ENCODE data around the gene MVD. TPM values are rescaled to one million over a fixed set of nuclear protein-coding genes. Genes with fewer than 3 reads are reported as not detected.

MVD gene
- total RNA-seq, 4 donors from 2014 or later = 20.7 to 52.5 (median 43.2) TPM

GRCh38 chr16:88640039-88640495 is 22.8 kb downstream of the MVD start:
- no peak for TF ChIP-seq POLR2A (IDR thresholded peaks at IDR 0.05)
- TF ChIP-seq CTCF (IDR thresholded peaks at IDR 0.05) = no peak
- no peak overlapping the region for H3K27ac ChIP-seq
- no peak overlapping the region for H3K4me3 ChIP-seq (replicated peaks in 1 of 3)
- no peaks in the 10 kb centered on the region for H3K36me3 ChIP-seq
- intact Hi-C loops (cut with DNase I) = no loop called here
- peaks cover 0 to 10% of the 10 kb centered on the region in 2 donors for H3K4me1 ChIP-seq
- no peaks in the 10 kb centered on the region for H3K9me3 ChIP-seq
- WGBS, 2 donors = 25 to 65% methylated on average over 13 of the region's 13 CpGs
- no peaks in the 10 kb centered on the region for H3K27me3 ChIP-seq
- DNase-seq = no peak

DNA sequence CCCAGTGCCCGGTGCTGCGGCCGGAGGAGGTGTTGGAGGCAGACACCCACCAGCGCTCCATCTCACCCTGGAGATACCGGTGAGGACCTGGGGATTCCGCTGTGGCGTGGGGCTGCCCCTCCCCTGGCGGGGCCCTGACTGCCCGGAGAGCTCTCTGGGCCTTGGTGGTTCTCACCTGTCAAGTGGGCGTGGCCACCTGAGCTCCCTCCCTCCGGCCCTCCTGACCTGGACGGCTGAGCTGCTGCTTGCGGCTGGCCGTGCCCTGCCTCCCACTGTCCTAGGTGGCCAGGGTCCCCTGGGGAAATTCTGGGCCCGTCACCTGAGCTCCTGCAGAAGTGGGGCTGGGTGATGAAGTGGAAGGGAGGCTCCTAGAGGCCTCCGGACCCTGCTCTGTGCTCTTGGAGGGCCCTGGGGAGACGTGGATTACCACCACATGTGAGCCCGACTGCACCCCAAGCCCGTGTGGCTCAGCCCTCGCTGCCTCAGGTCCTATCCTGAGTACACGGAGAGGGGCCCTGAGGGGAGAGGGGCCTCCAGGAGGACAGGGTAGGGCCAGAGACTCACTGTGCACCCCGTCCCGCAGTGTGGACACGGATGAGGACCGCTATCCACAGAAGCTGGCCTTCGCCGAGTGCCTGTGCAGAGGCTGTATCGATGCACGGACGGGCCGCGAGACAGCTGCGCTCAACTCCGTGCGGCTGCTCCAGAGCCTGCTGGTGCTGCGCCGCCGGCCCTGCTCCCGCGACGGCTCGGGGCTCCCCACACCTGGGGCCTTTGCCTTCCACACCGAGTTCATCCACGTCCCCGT is 23.5 kb downstream of the MVD start:
- WGBS, 2 donors = 8 to 51% methylated on average over 9 to 14 of the region's 45 CpGs
- Histone ChIP-seq H3K4me3 (replicated peaks in 1 of 3) (no peak overlapping the region), H3K36me3 (no peaks in the 10 kb centered on the region)

GRCh38 chr16:88638323-88639230 is 24.3 kb downstream of the MVD start, which contains the start of gene IL17C:
Gene IL17C (plus strand): TSS chr16:88638572. CDS start chr16:88638642, 70 bp downstream.
- intact Hi-C loops (cut with DNase I) = no loop called here
- Histone ChIP-seq H3K4me1 (peaks cover 0 to 25% of the 10 kb centered on the region in 2 donors), H3K36me3 (no peaks in the 10 kb centered on the region), H3K9me3 (no peaks in the 10 kb centered on the region), H3K27me3 (no peaks in the 10 kb centered on the region), H3K27ac (no peak within 1 kb of the TSS), H3K4me3 (replicated peaks in 1 of 3) (no peak within 1 kb of the TSS)
- TF ChIP-seq CTCF (IDR thresholded peaks at IDR 0.05) (no peak), POLR2A (IDR thresholded peaks at IDR 0.05) (no peak)
- peak; percentile 73 to 74 for DNase-seq
- WGBS, 2 donors = 31 to 53% methylated on average over 4 to 20 of the region's 27 CpGs

More for the DNA sequence above, 23.5 kb downstream of the MVD start:
- TF ChIP-seq POLR2A (IDR thresholded peaks at IDR 0.05) (no peak), CTCF (IDR thresholded peaks at IDR 0.05) (no peak)
- Histone ChIP-seq H3K27me3 (no peaks in the 10 kb centered on the region), H3K9me3 (no peaks in the 10 kb centered on the region), H3K4me1 (peaks cover 0 to 17% of the 10 kb centered on the region in 2 donors), H3K27ac (no peak overlapping the region)
- intact Hi-C loops (cut with DNase I) = no loop called here
- DNase-seq = peak; percentile 73 to 80

GRCh38 chr16:88636488-88637265 is 26.2 kb downstream of the MVD start:
- no peak for DNase-seq
- Histone ChIP-seq H3K27me3 (no peaks in the 10 kb centered on the region), H3K36me3 (peaks cover 7 to 9% of the 10 kb centered on the region in 2 donors), H3K27ac (no peak overlapping the region), H3K4me3 (replicated peaks in 1 of 3) (no peak overlapping the region), H3K9me3 (no peaks in the 10 kb centered on the region), H3K4me1 (peaks cover 0 to 27% of the 10 kb centered on the region in 2 donors)
- intact Hi-C loops (cut with DNase I) = no loop called here
- 80 to 89% methylated on average over 20 to 23 of the region's 23 CpGs for WGBS, 2 donors
- no peak for TF ChIP-seq CTCF (IDR thresholded peaks at IDR 0.05)
- TF ChIP-seq POLR2A (IDR thresholded peaks at IDR 0.05) = no peak

Data from thyroid gland (tissue), 4 donors.